GM12873 (cell line): ENCODE results near the gene NRXN3.

Source experiments
- CTCF ChIP-seq: IDR thresholded peaks from 2 replicates; pipeline ENCODE4 v1.5.1; 2012; ENCODE audit warnings: low read depth, mild to moderate bottlenecking, moderate library complexity, low read length, control low read depth; ENCODE audit not compliant: insufficient read depth; ENCODE audit errors: missing control alignments

Gene NRXN3

GRCh38 chr14:79649856-79650255 is 1479.7 kb downstream of the NRXN3 start:
- TF ChIP-seq CTCF, result no peak

GRCh38 chr14:79652513-79653307 is 1482.5 kb downstream of the NRXN3 start:
- TF ChIP-seq CTCF, result no peak

- TF ChIP-seq CTCF, result no peak
Measured at GRCh38 chr14:79656056-79656455, 1485.9 kb downstream of the NRXN3 start.

GRCh38 chr14:79656496-79656895 is 1486.3 kb downstream of the NRXN3 start:
- TF ChIP-seq CTCF, result no peak

GRCh38 chr14:79658221-79658620 is 1488.0 kb downstream of the NRXN3 start:
- TF ChIP-seq CTCF, result no peak

GRCh38 chr14:79658769-79659168 is 1488.6 kb downstream of the NRXN3 start:
- no peak for TF ChIP-seq CTCF

- no peak for TF ChIP-seq CTCF
Measured at GRCh38 chr14:79660053-79660939, 1490.1 kb downstream of the NRXN3 start.
